Osteoblast (primary cell): Measurements from ENCODE around the gene PPFIBP2. TPM values are rescaled to one million over a fixed set of nuclear protein-coding genes. Genes with fewer than 3 reads are reported as not detected.

Experiments
- DNase-seq: peaks from one replicate; pipeline ENCODE4 v3.0.0; 2011; ENCODE audit warnings: low spot score, mixed read lengths; ENCODE audit not compliant: insufficient read length; ENCODE audit errors: missing footprints
- H2AFZ ChIP-seq: 2 replicates; pipeline ENCODE4 v1.6.0; 2011; ENCODE audit warnings: mild to moderate bottlenecking, low read length
- H3K27ac ChIP-seq: 2 replicates; pipeline ENCODE4 v1.5.1; 2011; ENCODE audit warnings: mild to moderate bottlenecking, low read depth, low read length, moderate library complexity
- H3K27me3 ChIP-seq: 2 replicates; pipeline ENCODE4 v1.6.0; 2012; ENCODE audit warnings: mild to moderate bottlenecking, control low read depth, inconsistent platforms, low read length, moderate library complexity; ENCODE audit not compliant: insufficient read depth
- H3K36me3 ChIP-seq: 2 replicates; pipeline ENCODE4 v1.5.1; 2011; ENCODE audit warnings: mild to moderate bottlenecking, low read length, control low read depth, moderate library complexity; ENCODE audit not compliant: insufficient read depth
- H3K4me1 ChIP-seq: 2 replicates; pipeline ENCODE4 v1.5.1; 2011; ENCODE audit warnings: mild to moderate bottlenecking, low read length, control low read depth, moderate library complexity; ENCODE audit not compliant: insufficient read depth
- H3K4me2 ChIP-seq: 2 replicates; pipeline ENCODE4 v1.6.0; 2011; ENCODE audit warnings: mild to moderate bottlenecking, low read length; ENCODE audit not compliant: insufficient read depth
- H3K4me3 ChIP-seq: fragments of 200-600 bp; sonication (generic); 3 replicates; pipeline ENCODE4 v1.5.1; 2012; ENCODE audit warnings: mild to moderate bottlenecking, low read length, inconsistent platforms; ENCODE audit not compliant: insufficient read depth
- H3K79me2 ChIP-seq: 2 replicates; pipeline ENCODE4 v1.6.0; 2012; ENCODE audit warnings: mild to moderate bottlenecking, low read length, control low read depth, inconsistent platforms; ENCODE audit not compliant: insufficient read depth
- H3K9me3 ChIP-seq: 2 replicates; pipeline ENCODE4 v1.5.1; 2011; ENCODE audit warnings: low read depth, low read length, control low read depth
- H4K20me1 ChIP-seq: 2 replicates; pipeline ENCODE4 v1.6.0; 2012; ENCODE audit warnings: mild to moderate bottlenecking, low read length, control low read depth; ENCODE audit not compliant: insufficient read depth
- CTCF ChIP-seq: IDR thresholded peaks from 2 replicates; pipeline ENCODE4 v1.5.1; 2011; ENCODE audit warnings: mild to moderate bottlenecking, low read depth, low read length, moderate library complexity; ENCODE audit errors: extremely low read depth
- total RNA-seq: library from RNA; depleted of rRNA; stranded (reverse); fragments of >200 nt; gene quantifications from 2 replicates; pipeline ENCODE4 v1.2.3, GENCODE V29; 2012

The PPFIBP2 gene
- total RNA-seq = 16.8 and 25.0 TPM in 2 replicates

- Histone ChIP-seq H3K36me3 (no peaks in the 10 kb centered on the region), H2AFZ (peak within 1 kb of the TSS; percentile 95), H3K9me3 (no peaks in the 10 kb centered on the region), H3K4me3 (peak within 1 kb of the TSS; percentile 86), H3K27ac (peak within 1 kb of the TSS; percentile 38), H4K20me1 (no peaks in the 10 kb centered on the region), H3K27me3 (peaks cover 25% of the 10 kb centered on the region), H3K79me2 (no peaks in the 10 kb centered on the region), H3K4me2 (peak within 1 kb of the TSS; percentile 97), H3K4me1 (peaks cover 14% of the 10 kb centered on the region)
- DNase-seq = peak; percentile 98
- peak; percentile 78 for TF ChIP-seq CTCF
Measured at GRCh38 chr11:7513234-7514098, at the start of gene PPFIBP2. TSS of gene PPFIBP2 (plus strand) at chr11:7513999. CDS start at chr11:7549476, 35,477 bp downstream.

DNA sequence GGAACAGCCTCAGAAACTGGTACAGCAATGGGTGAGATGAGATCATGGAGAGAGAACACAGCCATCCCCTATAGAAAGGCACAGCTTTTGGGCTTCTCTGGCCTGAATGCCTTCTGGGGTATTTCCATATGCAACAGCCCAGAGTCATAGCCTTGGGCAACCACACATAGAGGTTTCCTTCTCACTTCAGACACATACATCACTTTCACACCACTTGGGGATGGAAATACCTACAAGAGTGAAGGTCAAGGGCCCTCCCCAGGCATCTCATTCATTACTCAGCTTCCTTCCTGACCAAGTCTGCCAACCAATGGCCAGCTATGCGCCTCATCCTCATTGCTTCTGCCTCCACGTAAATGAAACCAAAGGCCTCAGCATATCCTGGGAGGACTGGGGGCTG lies 46.1 kb upstream of the PPFIBP2 start:
- Histone ChIP-seq H4K20me1 (no peaks in the 10 kb centered on the region), H3K79me2 (no peaks in the 10 kb centered on the region), H2AFZ (no peak overlapping the region), H3K36me3 (no peaks in the 10 kb centered on the region), H3K9me3 (no peaks in the 10 kb centered on the region), H3K27me3 (no peaks in the 10 kb centered on the region), H3K4me2 (no peak overlapping the region), H3K4me3 (no peak overlapping the region), H3K27ac (no peak overlapping the region), H3K4me1 (no peaks in the 10 kb centered on the region)
- TF ChIP-seq CTCF = no peak
- no peak for DNase-seq

GRCh38 chr11:7469351-7469865 lies 44.4 kb upstream of the PPFIBP2 start:
- H3K9me3 ChIP-seq = no peaks in the 10 kb centered on the region
- TF ChIP-seq CTCF = no peak
- DNase-seq = no peak
- no peak overlapping the region for H2AFZ ChIP-seq
- no peaks in the 10 kb centered on the region for H3K36me3 ChIP-seq
- no peak overlapping the region for H3K27ac ChIP-seq
- no peaks in the 10 kb centered on the region for H3K27me3 ChIP-seq
- no peaks in the 10 kb centered on the region for H3K79me2 ChIP-seq
- H3K4me3 ChIP-seq = no peak overlapping the region
- H3K4me1 ChIP-seq = no peaks in the 10 kb centered on the region
- H4K20me1 ChIP-seq = no peaks in the 10 kb centered on the region
- no peak overlapping the region for H3K4me2 ChIP-seq

GRCh38 chr11:7471071-7471470 lies 42.7 kb upstream of the PPFIBP2 start:
- H3K79me2 ChIP-seq = no peaks in the 10 kb centered on the region
- TF ChIP-seq CTCF = no peak
- H3K27ac ChIP-seq = no peak overlapping the region
- no peak overlapping the region for H3K4me3 ChIP-seq
- H3K9me3 ChIP-seq = no peaks in the 10 kb centered on the region
- no peaks in the 10 kb centered on the region for H4K20me1 ChIP-seq
- no peak for DNase-seq
- no peaks in the 10 kb centered on the region for H3K27me3 ChIP-seq
- no peak overlapping the region for H2AFZ ChIP-seq
- no peaks in the 10 kb centered on the region for H3K36me3 ChIP-seq
- no peak overlapping the region for H3K4me2 ChIP-seq
- no peaks in the 10 kb centered on the region for H3K4me1 ChIP-seq
